ENCODE measurements around the gene ARHGDIG. TPM values are rescaled to one million over a fixed set of nuclear protein-coding genes. Genes with fewer than 3 reads are reported as not detected.
A peak's percentile ranks its signal among the peaks of the same experiment; 100 is the strongest.

The ARHGDIG gene
- 0.88 TPM for total RNA-seq
- polyA plus RNA-seq (ENCODE audit: insufficient read depth, low read depth, low replicate concordance), result not detected
- long read RNA-seq, donor 1, partial matches to known transcripts, result 0 of 1 reads
- long read RNA-seq, donor 1, other reads (novel, unspliced or antisense), result 0 of 1 reads
- long read RNA-seq, donor 2, transcript ARHGDIG-201 (6 exons, 949 nt), result major isoform, 6 of 6 reads
- long read RNA-seq, donor 2, partial matches to known transcripts, result 0 of 6 reads
- long read RNA-seq, donor 2, other reads (novel, unspliced or antisense), result 0 of 6 reads
- long read RNA-seq, donor 3, partial matches to known transcripts, result 0 of 1 reads
- long read RNA-seq, donor 3, other reads (novel, unspliced or antisense), result 0 of 1 reads
- long read RNA-seq, donor 4, partial matches to known transcripts, result 0 of 3 reads
- long read RNA-seq, donor 4, other reads (novel, unspliced or antisense), result 0 of 3 reads
- long read RNA-seq, donor 5, result 0 reads
- long read RNA-seq, donor 6, partial matches to known transcripts, result 0 of 2 reads
- long read RNA-seq, donor 6, other reads (novel, unspliced or antisense), result 0 of 2 reads
- long read RNA-seq, donor 7, result 0 reads
- long read RNA-seq, donor 8, partial matches to known transcripts, result 0 of 3 reads
- long read RNA-seq, donor 8, other reads (novel, unspliced or antisense), result 0 of 3 reads
- long read RNA-seq, donor 9, result 0 reads
- long read RNA-seq, donor 10, result 0 reads

GRCh38 chr16:280552-280951 lies at the start of gene ARHGDIG:
Gene ARHGDIG (plus strand): TSS chr16:280591. CDS start chr16:280681, 90 bp downstream.
- H3K4me1 ChIP-seq (ENCODE audit: control insufficient read depth in 2 of 3, insufficient read depth in 2 of 3, low read depth in 1 of 3, low read length in 3 of 3), result no peaks in the 10 kb centered on the region
- no peak within 1 kb of the TSS for H3K4me3 ChIP-seq (ENCODE audit: low read length in 3 of 3)
- DNase-seq (peak in 1 of 5 donors; percentile 45), FAIRE-seq (no peak)
- H3K27ac ChIP-seq (ENCODE audit: low read depth in 2 of 2, low read length in 2 of 2), result no peak within 1 kb of the TSS
- H3K9me3 ChIP-seq (ENCODE audit: control insufficient read depth in 2 of 3, insufficient read depth in 1 of 3, low read length in 3 of 3), result no peaks in the 10 kb centered on the region
- H3K27me3 ChIP-seq (ENCODE audit: control insufficient read depth, insufficient read depth, low read length), result no peaks in the 10 kb centered on the region
- TF ChIP-seq CTCF (IDR thresholded peaks at IDR 0.05; ENCODE audit: borderline replicate concordance, extremely low read depth, insufficient read depth), result no peak
- intact Hi-C loops (cut with DNase I), result no loop called here
- H3K9ac ChIP-seq (ENCODE audit: low read length in 3 of 3), result no peak within 1 kb of the TSS
- H3K36me3 ChIP-seq (ENCODE audit: control insufficient read depth in 2 of 3, insufficient read depth in 3 of 3, low read length in 3 of 3), result no peaks in the 10 kb centered on the region

GRCh38 chr16:230949-231348 lies 49.4 kb upstream of the ARHGDIG start:
- Histone ChIP-seq H3K4me3 (ENCODE audit: low read length in 3 of 3) (no peak overlapping the region), H3K9ac (ENCODE audit: low read length in 3 of 3) (no peak overlapping the region), H3K36me3 (ENCODE audit: control insufficient read depth in 2 of 3, insufficient read depth in 3 of 3, low read length in 3 of 3) (peaks cover 0 to 15% (median 14%) of the 10 kb centered on the region in 3 donors), H3K27me3 (ENCODE audit: control insufficient read depth, insufficient read depth, low read length) (no peaks in the 10 kb centered on the region), H3K27ac (ENCODE audit: low read depth in 2 of 2, low read length in 2 of 2) (no peak overlapping the region), H3K9me3 (ENCODE audit: control insufficient read depth in 2 of 3, insufficient read depth in 1 of 3, low read length in 3 of 3) (no peaks in the 10 kb centered on the region), H3K4me1 (ENCODE audit: control insufficient read depth in 2 of 3, insufficient read depth in 2 of 3, low read depth in 1 of 3, low read length in 3 of 3) (peaks cover 0 to 12% (median 12%) of the 10 kb centered on the region in 3 donors)
- FAIRE-seq, result no peak
- peak in 3 of 5 donors; percentile 16 to 60 (median 19) for DNase-seq
- intact Hi-C loops (cut with DNase I), result no loop called here
- TF ChIP-seq CTCF (IDR thresholded peaks at IDR 0.05; ENCODE audit: borderline replicate concordance, extremely low read depth, insufficient read depth), result no peak

GRCh38 chr16:234468-235305 lies 45.7 kb upstream of the ARHGDIG start, which contains the start of gene FAM234A:
Gene FAM234A (plus strand): TSS chr16:234821. CDS start chr16:254414, 19,593 bp downstream.
- TF ChIP-seq CTCF (IDR thresholded peaks at IDR 0.05; ENCODE audit: borderline replicate concordance, extremely low read depth, insufficient read depth), result peak; percentile 34
- Histone ChIP-seq H3K27ac (ENCODE audit: low read depth in 2 of 2, low read length in 2 of 2) (peak within 1 kb of the TSS; percentile 95 to 97), H3K36me3 (ENCODE audit: control insufficient read depth in 2 of 3, insufficient read depth in 3 of 3, low read length in 3 of 3) (no peaks in the 10 kb centered on the region), H3K4me3 (ENCODE audit: low read length in 3 of 3) (peak within 1 kb of the TSS; percentile 95 to 100 (median 99)), H3K27me3 (ENCODE audit: control insufficient read depth, insufficient read depth, low read length) (no peaks in the 10 kb centered on the region), H3K9ac (ENCODE audit: low read length in 3 of 3) (peak within 1 kb of the TSS; percentile 80 to 99 (median 98)), H3K4me1 (ENCODE audit: control insufficient read depth in 2 of 3, insufficient read depth in 2 of 3, low read depth in 1 of 3, low read length in 3 of 3) (no peaks in the 10 kb centered on the region), H3K9me3 (ENCODE audit: control insufficient read depth in 2 of 3, insufficient read depth in 1 of 3, low read length in 3 of 3) (no peaks in the 10 kb centered on the region)
- DNase-seq (peak; percentile 95 to 98 (median 97)), FAIRE-seq (no peak)
- intact Hi-C loops (cut with DNase I), result no loop called here

Measured in kidney (tissue), 22 donors.